ENCODE data around the gene SFT2D3. TPM values are rescaled to one million over a fixed set of nuclear protein-coding genes. Genes with fewer than 3 reads are reported as not detected.

The SFT2D3 gene
- total and polyA plus RNA-seq, 2 donors (not counting 1 experiment from before 2014, with no cell fraction given): 3.5 to 14.2 TPM

DNA sequence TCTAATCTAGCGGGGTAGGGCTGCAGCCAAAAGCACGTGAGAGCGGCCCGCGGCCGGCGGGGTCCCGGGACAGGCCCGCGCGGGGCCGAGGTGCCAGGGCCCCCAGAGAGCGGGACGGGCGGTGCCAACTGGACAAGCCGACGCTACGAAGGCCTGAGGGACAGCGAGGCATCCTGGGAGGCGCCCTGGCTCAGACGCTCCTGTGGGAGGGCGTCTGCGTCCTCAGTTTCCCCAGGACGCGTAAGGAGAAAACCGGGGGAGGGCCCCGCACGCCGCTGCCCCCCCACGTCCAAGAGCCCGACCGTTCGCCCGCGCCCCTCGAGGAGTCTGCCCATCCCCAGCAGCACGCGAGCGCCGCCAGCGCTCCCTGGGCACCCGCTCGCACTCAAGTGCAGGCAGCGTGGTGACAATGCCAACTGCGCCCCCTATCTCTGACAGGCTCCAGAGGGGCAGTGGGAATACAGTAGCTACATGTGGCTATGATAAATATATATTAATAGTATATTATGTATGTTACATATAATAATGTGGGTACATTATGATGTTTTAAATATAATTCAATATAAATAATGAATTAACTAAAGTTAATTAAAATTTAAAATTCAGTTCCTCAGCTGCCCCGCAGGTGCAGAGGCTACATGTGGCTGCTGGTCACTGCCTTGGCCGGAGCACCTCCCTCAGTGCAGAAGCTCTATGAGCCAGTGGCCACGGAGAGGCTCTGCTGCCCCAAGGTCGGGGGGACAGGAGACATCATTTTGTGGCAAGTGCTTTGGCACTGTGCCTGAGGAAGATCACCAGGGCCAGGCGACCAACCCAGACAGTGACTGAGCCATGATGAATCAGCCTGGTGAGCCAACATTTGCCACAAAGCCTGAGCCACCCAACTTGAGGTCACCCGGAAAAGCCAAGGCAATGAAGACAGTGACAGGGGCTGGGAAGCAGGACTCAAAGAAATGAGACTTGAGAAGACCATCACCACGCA is 5.5 kb upstream of the SFT2D3 start:
- Histone ChIP-seq H3K4me1 (ENCODE audit: control insufficient read depth in 2 of 2, insufficient read depth in 2 of 2, low read length in 2 of 2) (peaks cover 6 to 11% of the 10 kb centered on the region in 2 donors), H3K9me3 (ENCODE audit: control extremely low read depth in 1 of 3, control insufficient read depth in 2 of 3, insufficient read depth in 1 of 3, low read length in 2 of 3) (peaks cover 0 to 5% (median 5%) of the 10 kb centered on the region in 3 donors), H3K27me3 (replicated peaks in 1 of 4; ENCODE audit: control extremely low read depth in 1 of 4, control insufficient read depth in 3 of 4, insufficient read depth in 4 of 4, low read length in 3 of 4) (no peaks in the 10 kb centered on the region), H4K20me1 (ENCODE audit: control insufficient read depth, insufficient read depth, low read length, poor library complexity, severe bottlenecking) (no peaks in the 10 kb centered on the region), H3K27ac (ENCODE audit: low read length in 2 of 2) (no peak overlapping the region), H3K36me3 (replicated peaks in 1 of 2; ENCODE audit: control extremely low read depth in 1 of 2, control insufficient read depth in 1 of 2, extremely low read depth in 1 of 2, insufficient read depth in 2 of 2, low read length in 1 of 2) (no peaks in the 10 kb centered on the region), H3K4me2 (replicated peaks; ENCODE audit: low read depth, low read length, poor library complexity, severe bottlenecking) (peak overlapping the region; percentile 77), H3K4me3 (ENCODE audit: control extremely low read depth in 1 of 5, extremely low read depth in 1 of 5, insufficient read depth in 1 of 5, low read depth in 2 of 5, low read length in 4 of 5) (peak overlapping the region in 3 of 5 experiments; percentile 21 to 38 (median 35)), H2AFZ (ENCODE audit: insufficient read depth, low read depth, low read length, poor library complexity, severe bottlenecking) (peak overlapping the region; percentile 71), H3K79me2 (ENCODE audit: control insufficient read depth, insufficient read depth, low read length) (peaks cover 2% of the 10 kb centered on the region), H3K9ac (ENCODE audit: low read length) (peak overlapping the region; percentile 50)
- no peak for TF ChIP-seq EZH2 (IDR thresholded peaks at IDR 0.05; ENCODE audit: borderline replicate concordance, insufficient read depth, low read depth, low read length, poor library complexity, severe bottlenecking)
- TF ChIP-seq, protein P1, sequence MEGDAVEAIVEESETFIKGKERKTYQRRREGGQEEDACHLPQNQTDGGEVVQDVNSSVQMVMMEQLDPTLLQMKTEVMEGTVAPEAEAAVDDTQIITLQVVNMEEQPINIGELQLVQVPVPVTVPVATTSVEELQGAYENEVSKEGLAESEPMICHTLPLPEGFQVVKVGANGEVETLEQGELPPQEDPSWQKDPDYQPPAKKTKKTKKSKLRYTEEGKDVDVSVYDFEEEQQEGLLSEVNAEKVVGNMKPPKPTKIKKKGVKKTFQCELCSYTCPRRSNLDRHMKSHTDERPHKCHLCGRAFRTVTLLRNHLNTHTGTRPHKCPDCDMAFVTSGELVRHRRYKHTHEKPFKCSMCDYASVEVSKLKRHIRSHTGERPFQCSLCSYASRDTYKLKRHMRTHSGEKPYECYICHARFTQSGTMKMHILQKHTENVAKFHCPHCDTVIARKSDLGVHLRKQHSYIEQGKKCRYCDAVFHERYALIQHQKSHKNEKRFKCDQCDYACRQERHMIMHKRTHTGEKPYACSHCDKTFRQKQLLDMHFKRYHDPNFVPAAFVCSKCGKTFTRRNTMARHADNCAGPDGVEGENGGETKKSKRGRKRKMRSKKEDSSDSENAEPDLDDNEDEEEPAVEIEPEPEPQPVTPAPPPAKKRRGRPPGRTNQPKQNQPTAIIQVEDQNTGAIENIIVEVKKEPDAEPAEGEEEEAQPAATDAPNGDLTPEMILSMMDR (IDR thresholded peaks at IDR 0.05): peak; percentile 29
- no peaks in the 10 kb centered on the region for H3K27me3 Mint-ChIP-seq
- POLR2A ChIA-PET: no interaction called here
- H3K27ac Mint-ChIP-seq: no peak overlapping the region
- peak; percentile 58 for ATAC-seq (ENCODE audit: low read depth)
- peak; percentile 68 for DNase-seq
- peaks cover 3% of the 10 kb centered on the region for H3K9me3 Mint-ChIP-seq (ENCODE audit: insufficient read depth)
- WGBS (ENCODE audit: insufficient coverage): 57% methylated on average over 51 of the region's 52 CpGs
- peaks cover 8% of the 10 kb centered on the region for H3K4me1 Mint-ChIP-seq
- intact Hi-C loops (cut with micrococcal nuclease): loop anchor here (1.0 kb wide), 1 partner anchor 104 kb away; no protein-coding TSS in a partner anchor
- CTCF ChIA-PET: interaction anchor here (0.6 to 1.0 kb wide), 4 partner anchors 56 to 359 kb away, joined by 3 to 8 read pairs (median 4); no protein-coding TSS in a partner anchor
- no peak overlapping the region for H3K4me3 Mint-ChIP-seq
